HG03159 (cell line): Measurements from ENCODE around the gene MIPEP.
"Not testable (repeated sequence)": the region's sequence is repeated elsewhere in the genome, so short reads cannot be mapped to it uniquely, and the experiment has no call there.

Experiments
- ATAC-seq: cut with Tn5 transposase; IDR thresholded peaks from one replicate; pipeline ENCODE4 v1.9.1; 2021; ENCODE audit warnings: mild to moderate bottlenecking, moderate library complexity; ENCODE audit not compliant: unreplicated experiment

The MIPEP gene

DNA sequence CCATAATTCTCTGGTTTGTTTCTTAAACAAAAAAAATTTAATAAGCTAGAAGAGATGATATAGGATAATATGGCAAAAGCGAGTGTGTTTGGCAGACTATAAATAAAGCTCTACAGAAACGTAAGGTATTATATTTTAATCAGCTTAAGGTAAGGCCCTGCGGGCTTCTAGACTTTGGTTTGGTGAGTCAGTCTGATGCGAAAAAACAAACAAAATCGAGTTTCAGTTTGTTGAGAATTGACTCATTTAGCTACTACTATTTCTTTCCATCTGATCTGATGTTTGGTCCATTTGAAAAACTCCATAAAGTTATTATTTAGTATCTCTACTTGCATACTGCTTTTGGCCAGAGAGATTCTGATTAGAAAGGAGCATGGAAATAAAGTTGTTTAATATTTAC is 138.0 kb downstream of the MIPEP start:
- ATAC-seq = no peak

DNA sequence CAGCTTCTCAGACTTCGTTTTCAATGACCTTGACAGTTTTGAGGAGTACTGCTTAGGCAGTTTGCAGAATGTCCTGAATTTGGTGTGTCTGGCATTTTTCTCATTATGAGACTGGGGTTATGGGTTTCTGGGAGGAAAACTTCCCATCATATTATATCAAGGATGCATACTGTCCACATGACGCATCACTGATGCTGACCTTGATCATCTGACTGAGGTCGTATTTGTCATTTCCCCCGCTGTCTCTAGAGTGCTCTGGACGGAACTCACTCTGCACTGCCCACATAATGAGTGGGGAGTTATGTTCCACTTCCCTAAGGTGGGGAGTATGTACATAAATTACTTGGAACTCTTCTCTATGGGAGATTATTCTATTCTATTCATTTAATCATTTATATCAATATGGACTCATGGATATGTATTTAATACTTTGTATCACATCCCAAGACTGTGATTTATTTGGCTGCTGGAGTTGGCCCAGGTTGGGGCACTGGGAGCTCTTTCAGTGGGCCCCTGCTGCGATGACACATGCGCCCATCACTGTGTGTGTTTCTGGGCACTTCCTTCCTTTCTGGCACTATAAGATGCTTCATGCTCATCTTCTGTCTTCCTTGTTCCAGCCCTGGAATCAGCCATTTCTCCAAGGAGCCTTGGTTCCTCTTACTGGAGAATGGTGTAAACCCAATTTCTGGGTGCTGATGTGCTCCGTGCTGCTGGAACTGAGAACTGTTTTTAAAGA is 138.6 kb downstream of the MIPEP start:
- ATAC-seq = no peak

DNA sequence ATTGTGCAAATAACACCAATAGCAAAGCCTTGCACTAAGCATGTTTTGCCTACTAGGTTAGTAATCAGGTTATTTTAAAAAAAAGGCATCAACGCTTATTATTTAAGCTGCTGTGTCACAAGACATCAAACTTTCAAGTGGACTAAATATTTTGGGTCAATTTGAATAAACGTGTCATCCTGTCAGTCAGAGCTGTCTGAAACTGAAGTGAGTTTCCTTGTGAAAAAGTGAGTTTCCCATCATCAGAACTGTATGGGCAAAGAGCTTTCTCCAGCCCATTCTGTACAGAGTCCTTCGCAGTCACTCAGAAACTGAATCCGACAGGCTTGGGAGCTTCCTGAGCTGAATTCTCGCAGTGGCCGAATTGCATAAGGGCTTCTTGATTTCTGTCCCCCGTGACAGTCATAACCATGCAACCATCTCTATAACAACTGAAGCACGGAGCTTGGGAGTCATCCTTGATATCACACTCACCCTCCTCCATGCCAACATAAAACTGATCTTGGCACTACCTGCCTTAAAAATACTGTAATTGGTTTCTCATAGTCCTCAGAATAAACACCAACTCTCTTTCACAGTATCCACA is 139.8 kb downstream of the MIPEP start:
- no peak for ATAC-seq

DNA sequence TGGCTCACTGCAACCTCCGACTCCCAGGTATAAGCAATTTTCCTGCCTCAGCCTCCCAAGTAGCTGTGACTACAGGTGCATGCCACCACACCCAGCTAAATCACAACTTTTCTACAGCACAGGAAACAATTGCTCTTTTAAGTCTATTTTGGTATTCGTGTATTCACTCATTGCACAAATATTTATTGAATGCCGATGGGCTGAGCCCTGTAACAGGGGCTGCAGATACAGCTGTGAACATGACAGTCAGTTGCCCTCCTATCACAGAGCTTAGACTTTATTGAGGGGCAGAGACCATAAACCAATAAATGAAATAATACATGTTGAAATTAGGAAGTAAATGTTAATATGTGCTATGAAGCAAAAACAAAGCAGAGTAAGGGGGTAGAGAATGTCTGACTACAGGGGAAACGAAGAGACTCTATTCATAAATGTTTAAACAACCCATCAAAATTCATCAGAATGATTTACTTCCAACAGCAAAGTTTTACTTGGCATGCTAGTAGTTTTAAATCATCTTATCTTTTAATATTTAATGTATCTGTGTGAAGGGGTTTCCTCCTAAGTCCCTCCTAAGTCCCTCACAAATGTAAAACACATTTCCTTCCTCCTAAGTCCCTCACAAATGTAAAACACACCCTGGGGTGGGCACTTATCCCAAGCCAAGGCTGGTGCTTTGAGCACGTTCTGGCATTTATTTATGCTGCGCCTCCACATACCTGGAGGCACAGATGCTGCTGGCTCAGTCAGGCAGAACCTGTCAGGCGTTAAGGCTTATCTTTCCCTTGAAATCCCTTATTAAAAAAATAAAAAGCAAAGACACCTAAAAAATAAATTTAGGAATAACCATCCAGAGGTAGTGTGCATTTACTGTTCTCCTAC is 140.8 kb downstream of the MIPEP start:
- no peak for ATAC-seq

DNA sequence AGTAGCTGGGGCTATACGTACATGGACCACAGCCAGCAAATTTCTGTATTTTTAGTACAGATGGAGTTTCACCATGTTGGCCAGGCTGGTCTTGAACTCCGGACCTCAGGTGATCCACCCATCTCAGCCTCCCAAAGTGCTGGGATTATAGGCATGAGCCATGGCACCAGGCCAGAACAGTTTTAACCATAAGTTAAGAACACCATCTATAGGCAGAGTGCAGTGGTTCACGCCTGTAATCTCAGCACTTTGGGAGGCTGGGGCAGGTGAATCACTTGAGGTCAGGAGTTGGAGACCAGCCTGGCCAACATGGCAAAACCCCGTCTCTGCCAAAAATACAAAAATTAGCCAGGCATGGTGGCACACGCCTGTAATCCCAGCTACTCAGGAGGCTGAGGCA is 143.1 kb downstream of the MIPEP start:
- ATAC-seq = not testable (repeated sequence)

DNA sequence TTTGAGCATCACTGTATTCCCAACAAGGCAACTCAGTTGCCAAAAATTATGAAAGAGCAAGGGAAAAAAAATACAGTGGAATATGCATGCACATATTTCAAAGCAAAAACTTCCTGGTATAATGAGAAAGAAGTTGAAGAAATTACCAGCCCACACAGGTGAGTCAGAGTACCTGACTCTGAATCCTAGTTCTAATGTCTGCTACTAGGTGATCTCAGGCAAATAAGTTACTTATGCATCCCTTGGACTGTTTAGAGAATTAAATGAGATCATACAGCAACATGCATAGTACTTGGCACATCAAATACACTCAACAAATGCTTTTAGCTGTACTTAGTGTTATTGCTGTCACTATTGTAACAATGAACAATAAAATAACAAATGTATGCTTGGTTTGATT is 144.9 kb downstream of the MIPEP start:
- no peak for ATAC-seq

DNA sequence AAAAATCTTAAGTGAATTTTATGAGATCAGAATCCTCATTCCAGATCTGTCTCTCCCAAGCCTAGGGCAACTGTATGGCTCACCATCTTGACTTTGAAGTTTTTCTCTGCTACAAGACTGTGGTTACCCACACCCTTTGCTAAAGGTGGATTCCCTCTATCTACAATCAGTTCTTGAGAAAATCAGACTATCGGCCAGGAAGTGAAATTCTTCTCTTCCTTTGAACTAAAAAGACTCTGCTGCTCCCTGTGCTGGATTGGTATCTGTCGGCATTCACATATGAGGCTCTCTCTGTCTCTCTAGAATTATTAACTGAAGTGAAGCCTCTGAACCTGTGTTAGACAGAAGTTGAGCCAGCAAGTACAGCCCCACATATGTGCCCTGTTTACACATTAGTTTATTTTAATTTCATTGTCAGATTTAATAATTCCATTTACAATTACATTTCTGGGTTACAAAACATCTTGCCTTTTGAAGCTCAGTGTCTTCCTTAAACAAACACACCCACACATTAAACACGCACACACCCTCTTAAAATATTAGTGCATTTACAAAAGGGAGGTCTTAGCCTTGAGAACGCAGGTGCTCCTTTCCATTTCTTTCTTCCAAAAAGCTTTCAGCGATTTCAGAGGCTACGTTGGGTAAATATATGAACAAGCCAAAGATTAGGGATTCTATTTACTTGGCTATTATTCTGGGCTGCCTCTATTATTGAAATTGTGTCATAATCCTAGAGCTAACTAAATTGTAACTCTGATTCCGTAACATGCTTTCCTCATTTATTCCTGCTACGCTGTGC is 145.7 kb downstream of the MIPEP start:
- ATAC-seq = no peak

DNA sequence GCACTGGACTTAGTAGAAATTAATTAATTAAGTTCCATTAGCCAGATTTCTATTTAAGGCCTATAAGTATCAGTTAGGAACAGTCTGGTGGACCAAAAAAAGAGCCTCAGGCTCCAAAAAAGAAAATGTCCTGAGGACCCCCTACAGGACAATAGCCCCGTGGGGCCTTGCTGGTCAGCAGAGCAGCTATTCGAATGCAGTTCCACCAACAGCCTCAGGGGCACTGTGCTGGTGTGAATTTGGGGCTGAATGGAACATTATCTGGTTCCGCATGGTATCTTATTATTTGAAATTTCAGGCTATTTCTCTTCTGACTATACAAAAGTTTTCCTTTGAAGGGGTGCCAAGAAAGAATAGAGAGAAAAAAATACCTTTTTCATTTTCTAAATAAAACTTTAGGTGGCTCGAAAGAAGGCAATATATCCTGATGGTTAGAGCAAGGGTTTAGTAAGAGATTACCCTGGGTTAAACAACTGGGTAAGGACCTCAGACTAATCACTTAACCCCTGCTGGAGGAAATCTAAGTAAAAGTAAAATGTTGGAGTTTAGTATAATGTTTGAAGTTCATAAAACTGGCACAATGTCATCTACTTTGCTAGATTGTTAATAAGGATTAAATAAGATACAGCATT is 147.2 kb downstream of the MIPEP start:
- no peak for ATAC-seq

DNA sequence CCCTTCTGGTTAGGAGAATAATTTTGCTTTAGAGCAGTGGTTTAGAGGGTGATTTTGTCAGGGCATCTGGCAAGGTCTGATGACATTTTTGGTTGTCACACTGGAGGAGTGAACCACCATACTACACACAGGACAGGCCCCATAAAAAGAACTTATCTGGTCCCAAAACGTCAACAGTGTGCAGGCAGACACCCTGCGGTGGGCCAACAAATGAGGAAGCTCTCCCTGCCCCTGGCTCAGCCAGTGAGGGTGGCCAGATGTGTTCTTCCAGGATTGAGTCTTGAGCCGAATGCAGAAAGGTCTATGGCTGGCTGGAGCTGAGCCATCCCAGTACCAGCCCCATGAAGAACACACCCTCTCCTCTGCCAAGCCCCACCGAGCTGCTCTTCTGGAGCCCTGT is 149.2 kb downstream of the MIPEP start:
- ATAC-seq = no peak

DNA sequence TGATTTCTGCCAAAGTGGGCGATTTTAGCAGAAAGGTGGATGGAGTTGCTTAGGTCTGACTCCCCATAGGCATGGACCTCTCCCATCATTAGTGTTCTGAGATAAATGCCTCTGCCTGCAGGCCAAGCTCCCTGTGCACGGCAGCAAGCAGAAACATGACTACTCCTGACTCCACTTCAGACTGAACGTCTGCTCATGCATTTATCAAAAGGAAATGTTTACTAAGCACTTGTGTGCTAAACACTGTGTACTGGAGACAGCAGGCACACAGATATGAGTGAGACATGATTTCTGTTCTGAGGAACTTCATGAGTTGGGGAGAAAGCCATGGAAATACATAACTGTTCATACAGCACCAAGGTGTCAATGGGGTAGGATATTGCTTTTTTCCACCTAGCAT is 149.6 kb downstream of the MIPEP start:
- ATAC-seq = no peak

DNA sequence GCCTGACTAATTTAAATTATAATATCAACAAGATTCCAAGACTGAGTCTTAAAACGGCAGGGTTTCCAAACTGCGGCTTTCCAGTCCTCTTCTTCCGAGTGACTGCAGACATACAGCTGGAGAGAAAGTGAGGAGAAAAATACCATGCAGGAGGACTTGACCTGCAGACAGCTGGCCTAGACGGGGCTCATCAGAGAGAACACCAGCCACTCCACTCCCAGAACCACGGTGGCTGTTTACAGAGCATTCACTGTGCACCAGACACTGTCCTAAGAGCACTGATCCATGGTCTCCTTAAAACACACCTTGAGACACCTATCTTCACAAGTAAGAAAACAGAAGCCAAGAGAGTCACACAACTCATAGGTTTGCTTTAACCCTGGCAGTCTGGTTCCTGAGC is 152.7 kb downstream of the MIPEP start:
- ATAC-seq = no peak

DNA sequence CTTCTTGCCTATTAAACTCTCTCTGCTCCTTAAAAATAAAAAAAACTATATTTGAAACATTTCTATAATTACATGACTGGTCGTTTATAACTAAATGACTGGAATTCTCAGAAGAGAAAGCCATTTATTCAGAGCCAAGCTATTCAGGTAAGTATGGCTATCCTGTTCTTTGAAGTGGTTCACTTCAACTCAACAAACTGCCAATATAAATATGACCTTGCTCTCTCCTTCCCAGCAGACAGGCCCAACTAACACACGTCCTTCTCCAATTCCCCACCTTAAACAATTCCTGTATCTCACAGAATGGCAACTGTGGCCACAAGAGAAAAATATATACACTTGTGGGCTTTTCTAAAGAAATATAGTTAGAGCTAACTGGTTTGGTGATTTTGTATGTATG is 153.9 kb downstream of the MIPEP start:
- ATAC-seq = no peak

DNA sequence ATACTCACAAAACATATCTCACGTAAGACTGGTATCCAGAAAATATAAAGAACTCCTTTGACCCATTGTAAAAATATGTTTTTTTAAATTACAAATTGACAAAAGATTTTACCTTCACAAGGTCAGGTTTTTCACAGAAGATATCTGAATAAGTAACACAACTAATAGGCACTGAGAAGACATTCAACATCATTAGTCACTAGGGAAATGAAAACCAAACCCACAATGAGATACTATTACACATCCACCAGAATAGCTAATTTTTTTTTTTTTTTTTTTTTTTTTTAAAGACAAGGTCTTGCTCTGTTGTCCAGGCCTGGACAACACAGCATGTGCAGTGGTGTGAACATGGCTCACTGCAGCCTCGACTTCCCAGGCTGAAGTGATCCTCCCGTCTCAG is 157.5 kb downstream of the MIPEP start:
- ATAC-seq = no peak

DNA sequence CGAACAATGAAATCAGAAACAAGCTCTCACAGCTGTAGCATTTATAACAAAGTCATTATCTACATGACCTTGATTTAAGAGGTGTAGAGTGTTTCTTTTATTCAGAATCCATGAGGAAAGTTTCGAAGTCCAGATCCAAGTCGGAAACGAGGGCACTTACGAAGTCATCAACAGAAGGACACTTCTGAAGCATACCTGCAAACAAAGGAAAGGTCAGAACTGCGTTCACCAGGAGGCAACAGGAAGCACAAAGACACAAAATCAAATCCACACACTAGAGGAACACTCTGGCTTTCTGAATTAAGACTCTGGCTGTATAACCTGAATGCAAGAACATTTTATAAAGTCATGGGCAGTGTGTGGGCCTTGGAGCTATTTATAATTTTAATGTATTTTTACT is 158.9 kb downstream of the MIPEP start:
- ATAC-seq = no peak

DNA sequence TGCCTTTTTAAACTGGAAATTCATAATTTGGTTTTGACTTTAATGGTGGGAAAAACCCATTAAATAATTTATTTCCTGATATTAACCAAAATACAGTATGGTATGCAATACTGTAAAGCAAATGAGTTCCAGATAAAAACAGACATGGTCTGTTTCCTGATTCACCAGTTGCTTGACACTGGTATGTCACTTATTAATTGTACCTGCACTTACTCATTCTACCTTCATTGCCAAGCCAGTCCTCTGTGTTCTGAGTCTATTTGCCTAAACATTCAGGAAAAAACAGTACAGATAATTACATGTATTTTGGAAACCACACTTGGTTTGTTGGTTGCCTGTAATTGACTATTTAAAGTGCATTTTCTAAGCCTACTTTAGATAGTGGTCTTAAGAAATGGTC is 159.7 kb downstream of the MIPEP start:
- no peak for ATAC-seq

DNA sequence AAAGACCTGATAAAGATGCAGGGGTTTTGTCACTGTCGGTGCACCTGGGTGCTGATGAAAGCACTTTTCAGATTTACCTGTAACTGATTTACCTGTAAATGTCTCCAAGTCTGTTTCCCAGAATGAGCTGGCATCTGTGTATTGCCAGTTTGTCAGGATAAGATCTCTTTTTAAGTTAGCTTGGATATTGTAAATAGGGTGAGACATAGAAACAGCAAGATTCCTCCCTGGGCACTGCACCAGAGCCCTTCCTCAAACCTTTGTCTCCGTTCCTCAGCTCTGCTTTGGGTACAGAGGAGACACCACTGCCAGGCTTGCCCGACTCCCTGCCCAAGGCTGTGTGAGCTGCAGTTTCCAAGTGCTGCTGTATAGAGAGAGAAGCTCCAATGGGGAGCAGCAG is 160.4 kb downstream of the MIPEP start:
- no peak for ATAC-seq

DNA sequence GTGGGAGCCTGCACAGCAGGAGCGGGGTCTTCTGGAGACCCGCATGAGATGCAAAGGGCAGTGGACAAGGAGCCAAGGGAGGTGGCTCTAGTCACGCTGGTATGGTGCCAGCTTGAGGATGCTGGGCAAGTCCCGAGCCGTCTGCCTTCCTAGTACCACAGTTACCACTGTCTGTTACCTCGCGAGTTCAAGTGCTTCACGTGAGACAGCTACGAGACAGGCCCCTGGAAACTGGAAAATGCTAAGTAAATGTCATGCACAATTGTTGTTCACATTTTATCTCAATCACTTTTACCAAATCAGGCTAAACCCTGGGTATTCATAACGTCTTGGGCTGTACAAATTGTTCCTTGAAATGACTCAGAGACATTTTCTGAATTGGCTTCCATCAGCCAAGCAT is 163.3 kb downstream of the MIPEP start:
- ATAC-seq = no peak

DNA sequence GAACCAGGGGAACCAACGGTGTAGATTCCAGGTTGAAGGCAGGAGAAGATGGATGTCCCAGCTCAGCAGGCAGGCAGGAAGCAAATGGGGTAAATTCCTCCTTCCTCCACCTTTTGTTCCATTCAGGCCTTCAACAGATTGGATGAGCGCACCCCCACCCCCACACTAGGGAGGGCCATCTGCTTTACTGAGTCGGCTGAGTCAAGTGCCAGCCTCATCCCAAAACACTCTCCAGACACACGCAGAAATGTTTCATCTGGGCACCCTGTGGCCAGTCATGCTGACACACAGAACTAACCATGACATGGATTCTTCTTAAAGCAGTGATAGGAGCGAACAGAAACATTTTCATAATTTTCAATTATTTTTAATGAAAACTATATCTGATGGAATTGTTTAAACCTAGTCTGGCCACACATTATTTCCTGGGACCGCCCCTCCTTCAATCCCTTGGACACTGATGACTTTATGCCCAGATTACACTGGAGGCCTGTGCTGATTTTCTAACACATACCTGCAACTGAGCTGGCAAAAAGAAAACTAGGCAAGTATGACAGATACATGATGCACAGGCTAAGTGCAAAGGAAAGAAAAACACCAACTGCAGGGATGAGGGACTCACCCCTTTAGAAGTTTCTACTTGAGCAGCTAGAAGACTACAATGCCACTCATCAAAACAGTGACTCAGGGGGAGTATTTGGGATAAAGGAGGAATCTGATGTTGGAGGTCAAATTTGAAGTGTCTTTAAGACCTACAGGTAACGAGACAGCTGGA is 164.8 kb downstream of the MIPEP start:
- no peak for ATAC-seq

DNA sequence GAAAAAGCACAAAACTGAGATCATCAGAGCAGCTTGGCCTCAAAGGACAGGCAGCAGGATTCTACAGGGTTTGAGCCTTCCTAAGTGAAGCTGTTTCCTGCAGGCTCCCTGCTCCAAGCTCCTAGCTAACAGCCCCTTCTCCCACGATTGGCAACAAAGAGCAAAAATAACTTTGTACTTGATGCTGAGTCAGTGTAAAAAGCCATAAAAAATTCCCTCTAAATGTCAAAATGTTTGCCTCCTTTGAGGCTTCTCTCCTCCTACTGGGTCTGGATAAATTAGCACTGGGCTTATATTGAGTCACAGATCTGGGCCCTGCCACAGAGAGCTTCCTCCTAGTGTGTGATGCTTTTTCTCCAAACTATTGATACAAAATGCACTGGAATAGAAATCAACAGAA is 165.7 kb downstream of the MIPEP start:
- no peak for ATAC-seq
